GM19239 (cell line): ENCODE results near the gene HOXC4.
"Not testable (repeated sequence)": the region's sequence is repeated elsewhere in the genome, so short reads cannot be mapped to it uniquely, and the experiment has no call there.

Source experiments
- DNase-seq: peaks from one replicate; pipeline ENCODE4 v3.0.0; 2011; ENCODE audit warnings: low spot score; ENCODE audit not compliant: insufficient read length
- FAIRE-seq: peaks from 2 replicates; lab custom pipeline; 2011; peaks lifted over from hg19 to GRCh38; lab: Jason Lieb, UNC

The HOXC4 gene

DNA sequence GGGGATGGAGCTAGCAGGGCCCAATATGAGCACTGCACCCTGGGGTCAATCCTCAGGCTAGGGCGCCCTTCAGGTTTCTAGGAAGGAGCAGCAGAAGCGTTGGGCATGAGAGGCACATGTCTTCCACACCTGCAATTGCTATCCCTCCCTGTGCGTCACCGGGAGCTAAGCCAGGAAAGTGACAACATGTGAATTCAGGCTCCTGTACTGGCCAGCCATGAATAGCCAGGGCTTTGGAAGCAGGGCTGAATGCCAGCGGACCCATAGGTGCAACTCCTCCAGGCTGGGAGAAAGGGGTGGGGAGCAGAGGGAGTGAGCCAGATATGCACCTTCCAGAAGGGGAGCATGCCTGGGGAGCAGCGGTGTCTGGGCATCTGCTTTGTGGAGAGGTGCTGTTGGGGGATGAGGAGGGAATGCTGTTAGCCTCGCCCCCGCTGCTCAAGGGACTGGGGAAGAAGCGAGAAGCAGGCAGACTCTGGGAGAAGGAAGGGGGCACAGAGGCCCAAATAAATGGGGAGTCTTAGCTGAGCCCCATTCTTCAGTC is 14.7 kb upstream of the HOXC4 start:
- no peak for FAIRE-seq

GRCh38 chr12:54039417-54040147 is 14.1 kb upstream of the HOXC4 start:
- no peak for FAIRE-seq
- no peak for DNase-seq

More for the DNA sequence above, 14.7 kb upstream of the HOXC4 start:
- DNase-seq, result no peak

- no peak for DNase-seq
- no peak for FAIRE-seq
These were observed 13.5 kb upstream of the HOXC4 start for GRCh38 chr12:54040148-54040494.

GRCh38 chr12:54040648-54041047 is 13.0 kb upstream of the HOXC4 start:
- FAIRE-seq, result no peak
- DNase-seq, result no peak

GRCh38 chr12:54041097-54041690 is 12.4 kb upstream of the HOXC4 start:
- DNase-seq (no peak), FAIRE-seq (no peak)

- not testable (repeated sequence) for FAIRE-seq, DNase-seq
These were observed 11.6 kb upstream of the HOXC4 start for GRCh38 chr12:54042033-54042432.

- DNase-seq, result no peak
- no peak for FAIRE-seq
These were observed 10.4 kb upstream of the HOXC4 start for GRCh38 chr12:54042970-54043853.

DNA sequence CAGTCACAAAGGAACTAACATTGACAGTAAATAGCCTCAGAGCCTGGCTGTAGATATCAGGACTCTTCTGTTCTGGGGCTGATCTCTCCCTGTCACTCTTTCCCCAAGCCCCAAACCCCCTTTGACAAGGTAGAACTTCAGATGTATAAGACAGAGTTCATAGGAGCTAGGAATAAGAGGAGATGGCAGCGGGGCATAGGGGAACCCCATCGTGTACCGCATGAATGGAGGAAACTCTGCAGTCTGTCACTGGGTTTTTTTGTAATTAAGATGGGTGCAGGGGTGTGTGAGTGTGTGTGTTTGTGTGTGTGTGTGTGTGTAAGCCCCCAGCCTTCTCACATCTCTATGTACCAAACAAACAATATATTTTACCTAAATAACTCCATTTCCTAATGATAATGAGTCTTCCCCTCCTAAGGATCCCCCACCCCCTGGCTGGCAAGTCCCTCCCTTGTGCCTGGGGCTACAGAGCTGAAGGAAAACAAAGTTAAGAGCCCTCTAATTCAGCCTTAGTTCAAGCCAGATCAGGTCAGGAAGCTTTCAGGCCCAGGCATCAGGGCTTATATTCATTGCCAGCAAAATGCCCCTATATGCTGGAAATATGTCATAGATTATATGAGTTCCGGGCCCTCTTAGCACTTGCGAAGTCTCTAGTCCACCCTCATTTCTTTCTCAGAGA is 9.1 kb upstream of the HOXC4 start:
- FAIRE-seq, result no peak
- no peak for DNase-seq

GRCh38 chr12:54045401-54045800 is 8.2 kb upstream of the HOXC4 start:
- FAIRE-seq (no peak), DNase-seq (no peak)

DNA sequence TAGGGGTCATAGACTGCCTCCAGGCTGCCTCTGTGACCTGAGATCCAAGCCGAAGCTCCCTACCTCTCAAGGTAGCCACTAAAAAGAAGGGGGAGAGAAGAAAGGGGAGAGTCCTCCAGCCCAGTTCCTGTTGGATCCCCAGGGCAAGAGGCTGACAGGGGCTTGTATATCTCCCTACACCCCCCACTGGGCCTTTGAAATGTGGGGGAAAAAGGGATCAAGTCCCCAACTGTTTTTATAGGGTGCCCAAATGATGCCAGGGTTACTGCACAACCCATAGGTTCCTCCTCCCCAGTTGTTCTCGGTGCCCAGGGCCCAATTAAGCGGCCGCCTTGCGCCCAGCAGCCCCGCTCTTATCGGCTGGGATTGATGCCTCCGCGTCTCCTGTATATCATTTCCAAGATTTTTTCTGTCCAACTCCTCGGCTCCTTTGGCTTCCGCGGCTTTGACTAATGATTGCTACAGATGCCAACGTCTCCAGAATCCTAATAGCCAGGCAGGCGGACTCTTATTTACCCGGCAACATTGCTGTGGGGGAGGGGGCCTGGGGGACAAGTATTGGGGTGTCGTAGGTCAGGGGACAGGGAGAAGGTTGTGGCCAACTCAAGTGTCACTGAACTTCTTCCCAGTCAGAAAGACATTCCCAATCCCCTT is 7.6 kb upstream of the HOXC4 start:
- DNase-seq (no peak), FAIRE-seq (no peak)

- DNase-seq, result no peak
- FAIRE-seq, result no peak
These were observed 6.9 kb upstream of the HOXC4 start for GRCh38 chr12:54046809-54047159.

GRCh38 chr12:54047160-54047963 is 6.3 kb upstream of the HOXC4 start:
- DNase-seq, result no peak
- no peak for FAIRE-seq

DNA sequence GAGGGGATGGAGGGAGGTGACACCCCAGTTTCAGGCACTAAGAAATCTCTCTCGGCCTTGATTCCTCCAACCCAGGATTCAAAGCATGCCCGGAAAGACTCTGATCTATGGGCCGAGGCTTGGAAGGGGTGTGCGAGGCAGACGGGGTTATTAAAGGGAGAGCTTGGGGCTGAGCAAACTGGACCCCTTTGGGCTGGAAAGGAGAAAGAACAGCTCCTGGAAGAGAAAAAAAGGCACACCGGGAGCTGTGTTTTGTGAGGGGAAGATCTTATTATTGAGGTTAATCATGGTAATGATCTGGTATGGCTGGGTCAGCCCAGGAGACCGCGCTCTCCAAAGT is 5.7 kb upstream of the HOXC4 start:
- FAIRE-seq (no peak), DNase-seq (no peak)

- no peak for FAIRE-seq
- no peak for DNase-seq
These were observed 5.1 kb upstream of the HOXC4 start for GRCh38 chr12:54048406-54049093.

GRCh38 chr12:54049108-54049507 is 4.5 kb upstream of the HOXC4 start:
- FAIRE-seq (no peak), DNase-seq (no peak)

DNA sequence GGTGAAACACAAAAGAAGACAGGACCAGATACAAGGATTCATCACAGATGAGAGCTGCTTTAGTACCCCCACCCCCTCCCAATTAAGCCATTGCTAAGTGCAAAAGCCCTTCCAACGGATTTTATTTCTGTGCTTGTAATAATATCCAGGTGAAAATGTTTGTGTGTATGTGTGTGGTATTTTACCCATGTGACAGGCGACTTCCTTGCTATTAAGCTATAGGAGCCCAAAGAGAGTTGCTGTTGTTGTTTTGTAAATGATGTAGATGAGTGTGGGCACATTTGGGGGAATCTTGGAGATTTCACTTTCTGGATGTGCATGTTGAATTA is 3.2 kb upstream of the HOXC4 start:
- DNase-seq, result no peak

DNA sequence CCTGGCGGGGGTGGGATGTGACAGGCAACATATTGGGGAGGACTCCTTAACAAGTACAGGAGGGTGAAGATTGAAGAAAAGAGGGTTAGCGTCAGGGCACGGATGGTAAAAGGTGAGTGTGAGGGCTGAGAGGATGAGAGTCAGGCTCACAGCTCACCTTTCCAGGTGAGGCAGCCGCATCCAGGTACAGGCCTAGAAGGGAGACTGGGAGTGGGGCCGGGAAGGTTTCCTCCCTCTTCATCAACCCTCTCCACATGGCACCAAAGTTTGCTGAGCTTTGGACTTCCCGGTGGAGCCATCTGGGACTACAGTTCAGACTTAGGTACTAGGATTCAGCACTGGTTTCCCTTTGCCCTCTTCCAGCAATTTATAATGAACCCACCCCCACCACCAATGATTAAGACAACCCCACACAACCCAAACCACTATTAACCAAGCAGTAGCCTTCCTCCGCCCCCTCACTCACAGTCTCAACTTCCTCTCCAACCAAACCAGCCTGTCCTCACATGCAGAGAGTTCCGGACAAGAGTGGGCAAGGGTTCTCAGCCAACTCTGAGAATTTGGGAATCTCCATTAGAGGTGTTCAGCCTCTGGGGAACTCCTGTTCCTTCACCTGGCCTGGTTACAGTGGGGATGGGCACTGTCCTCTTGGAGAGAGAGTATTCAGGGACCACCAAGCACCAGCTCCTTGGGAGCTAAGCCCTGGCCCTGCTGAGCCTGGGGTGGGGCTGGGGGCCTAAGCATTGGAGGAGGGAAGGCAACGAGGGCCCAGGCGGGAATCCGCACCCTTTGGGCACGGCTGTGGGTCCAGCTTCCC is 2.4 kb upstream of the HOXC4 start:
- no peak for FAIRE-seq

More for the DNA sequence above, 3.2 kb upstream of the HOXC4 start:
- FAIRE-seq, result no peak

DNA sequence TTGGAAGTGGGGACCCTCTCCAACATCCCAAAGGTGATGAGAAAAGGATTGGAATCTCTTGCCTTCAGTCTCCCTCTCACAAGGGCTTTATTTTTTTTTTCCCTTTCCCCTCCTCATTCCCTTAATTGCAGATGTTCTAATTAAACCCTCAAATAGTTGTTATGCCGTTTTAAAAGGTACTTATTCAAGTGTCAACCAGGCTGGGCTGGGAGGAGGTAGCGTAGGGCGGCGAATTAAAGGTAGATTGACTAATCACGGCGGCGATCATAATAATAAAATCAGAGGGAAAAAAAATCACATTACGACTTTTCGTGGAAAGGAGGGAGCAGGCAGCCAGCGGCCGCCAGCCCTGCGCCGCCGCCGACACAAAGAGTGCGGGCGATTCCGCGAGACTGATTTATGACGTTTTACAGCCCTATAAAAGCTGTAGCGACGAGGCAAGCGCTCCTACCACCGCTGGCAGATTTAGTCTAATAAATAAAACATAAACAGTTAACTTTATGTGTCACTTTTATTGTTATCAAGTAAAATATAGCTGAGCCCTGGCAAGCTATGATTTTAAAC is 1.7 kb upstream of the HOXC4 start:
- DNase-seq (no peak), FAIRE-seq (no peak)

More for the DNA sequence above, 2.4 kb upstream of the HOXC4 start:
- no peak for DNase-seq
